SK-N-SH treated with all-trans-retinoic acid at 6 μM for 48 hours (cell line): ENCODE results near the gene TMEM214.

ENCODE experiments used
- ATAC-seq: fragments of 200-7000 bp; cut with Tn5 transposase; 3 replicates; pipeline ENCODE4 v1.9.1; 2020; ENCODE audit warnings: mild to moderate bottlenecking, moderate library complexity
- ARNTL ChIP-seq: fragments of 450-650 bp; formaldehyde crosslinking; IDR thresholded peaks from 2 replicates; pipeline ENCODE4 v1.5.0; 2020; ENCODE audit warnings: low read depth, mild to moderate bottlenecking, moderate library complexity, borderline replicate concordance
- BACH2 ChIP-seq: fragments of 250-450 bp; sonication (Bioruptor Pico); IDR thresholded peaks from 2 replicates; pipeline ENCODE4 v1.9.0; 2021; ENCODE audit warnings: mild to moderate bottlenecking, borderline replicate concordance
- CSDC2 ChIP-seq: fragments of 250-450 bp; sonication (Bioruptor Pico); IDR thresholded peaks from 2 replicates; pipeline ENCODE4 v1.5.0; 2020; ENCODE audit warnings: mild to moderate bottlenecking, moderate library complexity
- ESRRG ChIP-seq: fragments of 250-450 bp; sonication (Bioruptor Pico); IDR thresholded peaks from 2 replicates; pipeline ENCODE4 v1.6.1; 2021; ENCODE audit warnings: mild to moderate bottlenecking
- GLIS3 ChIP-seq: fragments of 250-450 bp; sonication (Bioruptor Pico); IDR thresholded peaks from 2 replicates; pipeline ENCODE4 v1.5.0; 2020; ENCODE audit warnings: mild to moderate bottlenecking, moderate library complexity
- ISL1 ChIP-seq: fragments of 250-450 bp; sonication (Bioruptor Pico); IDR thresholded peaks from 2 replicates; pipeline ENCODE4 v2.1.2; 2022; ENCODE audit warnings: mild to moderate bottlenecking, moderate library complexity
- OSR1 ChIP-seq: fragments of 250-450 bp; sonication (Bioruptor Pico); IDR thresholded peaks from 2 replicates; pipeline ENCODE4 v1.8.0; 2022; ENCODE audit warnings: moderate library complexity, mild to moderate bottlenecking, inconsistent platforms
- PATZ1 ChIP-seq: fragments of 250-450 bp; sonication (Bioruptor Pico); IDR thresholded peaks from 2 replicates; pipeline ENCODE4 v1.8.0; 2020; ENCODE audit warnings: mild to moderate bottlenecking, moderate library complexity, borderline replicate concordance
- PPARA ChIP-seq: fragments of 250-450 bp; sonication (Bioruptor Pico); IDR thresholded peaks from 2 replicates; pipeline ENCODE4 v1.5.0; 2020; ENCODE audit warnings: mild to moderate bottlenecking, borderline replicate concordance
- RARB ChIP-seq: fragments of 250-450 bp; sonication (Bioruptor Pico); IDR thresholded peaks from 2 replicates; pipeline ENCODE4 v1.8.0; 2021; ENCODE audit warnings: mild to moderate bottlenecking, moderate library complexity
- SNAI2 ChIP-seq: fragments of 250-450 bp; sonication (Bioruptor Pico); IDR thresholded peaks from 2 replicates; pipeline ENCODE4 v1.5.0; 2020; ENCODE audit warnings: mild to moderate bottlenecking, moderate library complexity
- TCF4 ChIP-seq: fragments of 250-450 bp; sonication (Bioruptor Pico); IDR thresholded peaks from 2 replicates; pipeline ENCODE4 v1.8.0; 2021; ENCODE audit warnings: mild to moderate bottlenecking, moderate library complexity, borderline replicate concordance
- TOX ChIP-seq: fragments of 250-450 bp; sonication (Bioruptor Pico); IDR thresholded peaks from 2 replicates; pipeline ENCODE4 v1.8.0; 2021; ENCODE audit warnings: mild to moderate bottlenecking, moderate library complexity, borderline replicate concordance
- TSHZ2 ChIP-seq: fragments of 250-450 bp; sonication (Bioruptor Pico); IDR thresholded peaks from 2 replicates; pipeline ENCODE4 v1.5.0; 2020; ENCODE audit warnings: mild to moderate bottlenecking, moderate library complexity
- ZC3H10 ChIP-seq: fragments of 250-450 bp; sonication (Bioruptor Pico); IDR thresholded peaks from 2 replicates; pipeline ENCODE4 v1.5.1; 2021; ENCODE audit warnings: mild to moderate bottlenecking, moderate library complexity
- ZFP3 ChIP-seq: fragments of 250-450 bp; sonication (Bioruptor Pico); IDR thresholded peaks from 2 replicates; pipeline ENCODE4 v1.5.0; 2020; ENCODE audit warnings: mild to moderate bottlenecking, moderate library complexity
- ZFP30 ChIP-seq: fragments of 450-650 bp; formaldehyde crosslinking; IDR thresholded peaks from 2 replicates; pipeline ENCODE4 v1.5.0; 2022; ENCODE audit warnings: mild to moderate bottlenecking, moderate library complexity
- ZNF70 ChIP-seq: fragments of 450-650 bp; formaldehyde crosslinking; IDR thresholded peaks from 2 replicates; pipeline ENCODE4 v1.5.0; 2020; ENCODE audit warnings: mild to moderate bottlenecking, moderate library complexity
- ZNF8 ChIP-seq: fragments of 450-650 bp; formaldehyde crosslinking; IDR thresholded peaks from 2 replicates; pipeline ENCODE4 v1.5.0; 2020; ENCODE audit warnings: mild to moderate bottlenecking, moderate library complexity
- TF ChIP-seq, protein P1 (sequence below): fragments of 250-450 bp; sonication (Bioruptor Pico); IDR thresholded peaks from 2 replicates; pipeline ENCODE4 v1.5.1; 2020; ENCODE audit warnings: low read depth, mild to moderate bottlenecking, moderate library complexity
- TF ChIP-seq, protein P2 (sequence below): fragments of 250-450 bp; sonication (Bioruptor Pico); IDR thresholded peaks from 2 replicates; pipeline ENCODE4 v1.5.1; 2021; ENCODE audit warnings: mild to moderate bottlenecking, moderate library complexity

The TMEM214 gene

GRCh38 chr2:27060323-27060722 is 27.6 kb downstream of the TMEM214 start:
- ATAC-seq: no peak
- TF ChIP-seq ZNF70 (CRISPR knock-in tag) (peak; percentile 74), BACH2 (no peak)

- TF ChIP-seq, protein P1, sequence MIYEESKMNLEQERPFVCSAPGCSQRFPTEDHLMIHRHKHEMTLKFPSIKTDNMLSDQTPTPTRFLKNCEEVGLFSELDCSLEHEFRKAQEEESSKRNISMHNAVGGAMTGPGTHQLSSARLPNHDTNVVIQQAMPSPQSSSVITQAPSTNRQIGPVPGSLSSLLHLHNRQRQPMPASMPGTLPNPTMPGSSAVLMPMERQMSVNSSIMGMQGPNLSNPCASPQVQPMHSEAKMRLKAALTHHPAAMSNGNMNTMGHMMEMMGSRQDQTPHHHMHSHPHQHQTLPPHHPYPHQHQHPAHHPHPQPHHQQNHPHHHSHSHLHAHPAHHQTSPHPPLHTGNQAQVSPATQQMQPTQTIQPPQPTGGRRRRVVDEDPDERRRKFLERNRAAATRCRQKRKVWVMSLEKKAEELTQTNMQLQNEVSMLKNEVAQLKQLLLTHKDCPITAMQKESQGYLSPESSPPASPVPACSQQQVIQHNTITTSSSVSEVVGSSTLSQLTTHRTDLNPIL (CRISPR knock-in tag): no peak
- no peak for TF ChIP-seq SNAI2
- TF ChIP-seq TOX (CRISPR knock-in tag): no peak
- no peak for TF ChIP-seq ISL1 (CRISPR knock-in tag)
- no peak for TF ChIP-seq ESRRG (CRISPR knock-in tag)
- TF ChIP-seq RARB (CRISPR knock-in tag): no peak
- no peak for TF ChIP-seq PATZ1
- no peak for TF ChIP-seq PPARA
- TF ChIP-seq, protein P2, sequence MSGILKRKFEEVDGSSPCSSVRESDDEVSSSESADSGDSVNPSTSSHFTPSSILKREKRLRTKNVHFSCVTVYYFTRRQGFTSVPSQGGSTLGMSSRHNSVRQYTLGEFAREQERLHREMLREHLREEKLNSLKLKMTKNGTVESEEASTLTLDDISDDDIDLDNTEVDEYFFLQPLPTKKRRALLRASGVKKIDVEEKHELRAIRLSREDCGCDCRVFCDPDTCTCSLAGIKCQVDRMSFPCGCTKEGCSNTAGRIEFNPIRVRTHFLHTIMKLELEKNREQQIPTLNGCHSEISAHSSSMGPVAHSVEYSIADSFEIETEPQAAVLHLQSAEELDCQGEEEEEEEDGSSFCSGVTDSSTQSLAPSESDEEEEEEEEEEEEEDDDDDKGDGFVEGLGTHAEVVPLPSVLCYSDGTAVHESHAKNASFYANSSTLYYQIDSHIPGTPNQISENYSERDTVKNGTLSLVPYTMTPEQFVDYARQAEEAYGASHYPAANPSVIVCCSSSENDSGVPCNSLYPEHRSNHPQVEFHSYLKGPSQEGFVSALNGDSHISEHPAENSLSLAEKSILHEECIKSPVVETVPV: no peak
- TF ChIP-seq TSHZ2 (CRISPR knock-in tag): no peak
- TF ChIP-seq ARNTL (CRISPR knock-in tag): no peak
- TF ChIP-seq GLIS3: no peak
- TF ChIP-seq TCF4 (CRISPR knock-in tag): no peak
- TF ChIP-seq ZNF8 (CRISPR knock-in tag): no peak
- TF ChIP-seq ZC3H10 (CRISPR knock-in tag): no peak
- no peak for TF ChIP-seq BACH2
- TF ChIP-seq CSDC2 (CRISPR knock-in tag): no peak
- no peak for TF ChIP-seq ZFP3
- no peak for TF ChIP-seq ZFP30 (CRISPR knock-in tag)
- TF ChIP-seq OSR1 (CRISPR knock-in tag): no peak
- no peak for ATAC-seq
Measured at GRCh38 chr2:27065128-27065527, 32.4 kb downstream of the TMEM214 start.

- ATAC-seq: no peak
- TF ChIP-seq CSDC2 (CRISPR knock-in tag) (no peak), PATZ1 (no peak), TCF4 (CRISPR knock-in tag) (no peak), BACH2 (no peak), ZFP30 (CRISPR knock-in tag) (no peak), ISL1 (CRISPR knock-in tag) (no peak), SNAI2 (no peak)
- TF ChIP-seq, all 23 proteins: peak for 0
Measured at GRCh38 chr2:27067385-27067784, 34.6 kb downstream of the TMEM214 start.

DNA sequence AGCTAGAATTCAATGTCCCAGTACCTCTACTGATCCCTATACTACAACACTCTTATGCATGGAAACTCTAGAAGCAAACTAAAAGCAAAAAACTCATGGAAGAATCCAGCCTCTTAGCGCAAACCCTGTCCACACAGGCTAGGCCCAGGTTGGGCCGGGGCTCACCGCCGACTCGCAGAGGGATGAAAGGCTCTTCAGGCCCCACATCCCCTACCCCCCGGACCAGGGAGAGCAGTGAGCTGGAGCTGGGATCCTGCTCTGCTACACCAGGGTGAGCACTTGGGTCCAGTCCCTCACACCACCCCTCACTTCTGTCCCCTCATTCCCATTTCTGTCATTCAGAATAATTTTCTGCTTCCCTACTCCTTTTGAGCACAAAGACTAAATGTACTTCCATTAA is 36.7 kb downstream of the TMEM214 start:
- TF ChIP-seq TSHZ2 (CRISPR knock-in tag): no peak
- TF ChIP-seq ARNTL (CRISPR knock-in tag): no peak
- no peak for TF ChIP-seq ZNF8 (CRISPR knock-in tag)
- TF ChIP-seq, protein P2: no peak
- TF ChIP-seq PPARA: no peak
- TF ChIP-seq PATZ1: no peak
- no peak for TF ChIP-seq TOX (CRISPR knock-in tag)
- no peak for TF ChIP-seq SNAI2
- ATAC-seq: no peak
